Activated CD4-positive, CD25-positive, alpha-beta regulatory T cell treated with anti-CD3 and anti-CD28 coated beads, Interleukin-2, amount 50 U/mL, for 16 hours (primary cell): ENCODE data around the gene GPR101.
"Not testable (repeated sequence)": the region's sequence is repeated elsewhere in the genome, so short reads cannot be mapped to it uniquely, and the experiment has no call there.

Experiments used
- DNase-seq: peaks from one replicate; pipeline ENCODE4 v3.0.0-alpha.2; 2020; ENCODE audit warnings: low read depth, low spot score

GPR101 gene

DNA sequence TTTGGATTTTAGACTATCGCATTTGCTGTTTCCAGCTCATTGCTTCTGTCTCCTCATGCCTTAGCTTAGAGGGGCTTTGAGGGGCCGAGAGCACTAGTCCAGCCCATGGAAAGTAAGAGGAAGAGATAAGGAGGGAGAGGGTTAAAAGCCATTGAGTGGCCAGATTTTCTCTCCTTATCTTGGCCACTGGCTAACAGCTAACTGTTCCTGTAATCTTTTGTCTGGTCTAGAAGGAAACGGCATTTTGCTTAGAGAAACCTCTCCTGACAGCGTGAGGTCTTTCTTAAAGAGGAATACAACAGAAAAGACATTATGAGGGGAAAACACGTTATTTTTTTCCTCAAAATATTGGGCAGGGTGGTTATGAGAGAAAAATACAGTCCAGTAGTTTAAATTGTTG, 7.9 kb downstream of the GPR101 start:
- no peak for DNase-seq

- not testable (repeated sequence) for DNase-seq
Measured at GRCh38 chrX:137000236-137000635, 33.6 kb downstream of the GPR101 start.

DNA sequence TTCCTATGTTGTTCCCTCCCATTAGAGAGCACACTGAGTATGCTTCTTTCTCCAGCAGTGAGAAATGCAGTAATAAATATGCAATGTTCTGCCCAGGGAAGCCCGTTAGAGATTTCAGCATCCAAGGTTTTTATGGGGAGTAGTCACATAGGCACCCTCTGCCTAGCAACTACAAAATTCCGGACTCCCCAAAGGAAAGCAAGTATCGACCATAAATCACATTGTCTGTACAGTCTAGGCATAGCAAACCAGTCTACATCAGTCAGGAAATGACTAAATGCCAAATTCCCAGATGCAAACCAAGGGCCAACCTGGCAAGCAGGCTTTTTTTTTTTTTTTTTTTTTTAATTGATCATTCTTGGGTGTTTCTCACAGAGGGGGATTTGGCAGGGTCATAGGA, 34.8 kb downstream of the GPR101 start:
- no peak for DNase-seq
